Measurements from ENCODE around the gene GNRH2. TPM values are rescaled to one million over a fixed set of nuclear protein-coding genes. Genes with fewer than 3 reads are reported as not detected.

The GNRH2 gene
- total and polyA plus RNA-seq, 3 experiments from 2014 or later: 0.42 to 0.90 TPM; not detected in 1

DNA sequence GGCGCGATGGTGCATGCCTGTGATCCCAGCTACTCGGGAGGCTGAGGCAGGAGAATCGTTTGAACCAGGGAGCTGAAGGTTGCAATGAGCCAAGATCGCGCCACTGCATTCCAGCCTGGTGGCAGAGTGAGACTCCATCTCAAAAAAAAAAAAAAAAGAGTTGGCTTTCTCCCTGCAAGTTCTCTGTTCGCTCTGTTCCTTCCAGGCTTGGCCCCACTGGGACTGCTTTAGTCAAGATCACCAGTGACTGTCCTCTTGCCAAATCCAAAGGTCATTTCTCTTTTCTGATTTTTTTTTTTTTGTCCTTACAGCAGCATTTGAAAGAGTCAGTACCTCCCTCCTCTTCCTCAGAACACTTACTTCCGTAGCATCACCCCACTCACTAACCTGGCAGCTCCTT lies 10.8 kb upstream of the GNRH2 start:
- Mint-ChIP-seq H3K4me1 (no peaks in the 10 kb centered on the region), H3K27me3 (peaks cover 0 to 2% of the 10 kb centered on the region in 2 donors), H3K4me3 (no peak overlapping the region), H3K27ac (no peak overlapping the region), H3K9me3 (no peaks in the 10 kb centered on the region), H3K36me3 (peaks cover 0 to 63% (median 10%) of the 10 kb centered on the region in 3 donors)
- POLR2A ChIA-PET: no interaction called here
- Histone ChIP-seq H3K4me3 (ENCODE audit: low read length) (no peak overlapping the region), H3K4me1 (ENCODE audit: insufficient read depth, low read length) (no peaks in the 10 kb centered on the region), H3K27me3 (ENCODE audit: insufficient read depth, low read length, poor library complexity, severe bottlenecking) (no peaks in the 10 kb centered on the region), H3K36me3 (ENCODE audit: insufficient read depth, low read length) (peaks cover 41% of the 10 kb centered on the region), H3K27ac (ENCODE audit: low read depth, low read length) (no peak overlapping the region), H3K9me3 (ENCODE audit: low read length) (no peaks in the 10 kb centered on the region)
- CTCF ChIA-PET: no interaction called here
- DNase-seq: no peak

DNA sequence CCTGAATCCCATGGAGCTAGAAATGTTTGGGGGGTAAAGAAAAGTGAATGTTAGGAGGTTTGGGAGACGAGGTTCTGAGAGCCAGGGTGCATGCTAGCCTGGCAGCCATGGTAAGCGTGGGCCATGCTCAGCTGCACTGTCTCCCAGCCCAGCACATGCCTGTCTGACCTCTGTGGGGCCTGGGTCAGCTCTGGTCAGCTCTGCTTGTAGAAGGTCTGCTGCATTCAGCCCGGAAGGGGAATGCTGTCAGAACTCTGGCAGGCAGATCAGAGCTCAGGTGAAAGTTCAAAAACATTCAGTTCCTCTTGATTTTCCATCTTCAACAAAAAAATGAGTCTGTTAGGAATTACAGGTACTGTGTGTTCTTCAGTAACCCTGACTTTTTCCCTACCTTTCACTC lies 5.8 kb upstream of the GNRH2 start:
- peaks cover 0 to 68% (median 20%) of the 10 kb centered on the region in 3 donors for H3K36me3 Mint-ChIP-seq
- ChIA-PET CTCF (no interaction called here), POLR2A (interaction anchor here (0.6 kb wide), 1 partner anchor 12 kb away, joined by 3 read pairs; no protein-coding TSS in a partner anchor)
- Histone ChIP-seq H3K9me3 (ENCODE audit: low read length) (no peaks in the 10 kb centered on the region), H3K4me1 (ENCODE audit: insufficient read depth, low read length) (no peaks in the 10 kb centered on the region), H3K27me3 (ENCODE audit: insufficient read depth, low read length, poor library complexity, severe bottlenecking) (no peaks in the 10 kb centered on the region), H3K4me3 (ENCODE audit: low read length) (no peak overlapping the region), H3K36me3 (ENCODE audit: insufficient read depth, low read length) (peaks cover 52% of the 10 kb centered on the region), H3K27ac (ENCODE audit: low read depth, low read length) (no peak overlapping the region)
- H3K9me3 Mint-ChIP-seq: no peaks in the 10 kb centered on the region
- H3K4me3 Mint-ChIP-seq: no peak overlapping the region
- DNase-seq: no peak
- peak overlapping the region in 1 of 8 donors; percentile 17 for H3K27ac Mint-ChIP-seq
- H3K4me1 Mint-ChIP-seq: peaks cover 4 to 11% (median 4%) of the 10 kb centered on the region in 3 donors
- peaks cover 0 to 3% of the 10 kb centered on the region in 2 donors for H3K27me3 Mint-ChIP-seq

DNA sequence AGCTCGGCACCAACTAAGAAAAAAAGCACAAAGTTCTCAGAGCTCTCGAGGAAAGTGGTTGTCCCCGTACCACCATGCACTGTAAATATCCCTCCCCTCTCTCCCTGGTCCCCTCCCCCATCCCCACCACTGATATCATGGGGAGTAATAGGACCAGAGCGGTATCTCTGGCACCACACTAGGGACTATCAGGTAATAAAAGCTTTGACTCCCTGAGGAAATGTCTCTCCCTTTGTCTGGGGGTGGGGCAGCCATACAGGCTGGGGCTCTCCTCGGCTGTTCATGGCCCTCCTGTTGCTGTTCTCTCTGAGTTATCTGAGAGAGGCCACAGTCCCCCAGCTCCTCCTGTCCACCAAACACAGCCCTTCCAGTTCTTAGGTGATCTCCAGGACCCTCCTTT lies 5.0 kb upstream of the GNRH2 start:
- POLR2A ChIA-PET: interaction anchor here (0.6 kb wide), 1 partner anchor 13 kb away, joined by 3 read pairs; no protein-coding TSS in a partner anchor

DNA sequence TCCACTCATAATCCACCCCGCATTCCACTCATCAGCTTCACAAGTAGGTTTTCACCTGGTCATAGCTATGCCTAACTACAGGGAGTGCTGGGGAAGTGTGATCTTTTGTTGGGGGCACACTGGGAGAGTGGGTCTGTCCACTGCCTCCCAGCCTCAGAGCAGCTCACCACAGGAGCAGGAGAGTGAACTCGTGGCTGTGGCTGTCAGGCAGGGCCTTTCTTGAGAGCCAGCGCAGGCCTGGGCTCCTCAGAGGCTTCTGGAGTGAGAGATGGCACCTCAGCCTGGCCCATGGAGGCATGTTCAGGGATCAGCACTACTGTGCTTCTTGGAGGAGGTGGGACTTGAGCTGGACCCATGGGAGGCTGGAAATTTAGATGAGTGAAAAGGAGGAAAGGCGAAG lies 4.0 kb upstream of the GNRH2 start:
- Mint-ChIP-seq H3K4me1 (peaks cover 4 to 11% (median 4%) of the 10 kb centered on the region in 3 donors), H3K9me3 (no peaks in the 10 kb centered on the region), H3K27me3 (peaks cover 0 to 5% of the 10 kb centered on the region in 2 donors), H3K36me3 (peaks cover 0 to 62% (median 20%) of the 10 kb centered on the region in 3 donors), H3K4me3 (peak overlapping the region in 1 of 7 donors; percentile 71), H3K27ac (peak overlapping the region in 3 of 8 donors; percentile 17 to 74 (median 40))
- POLR2A ChIA-PET: no interaction called here
- no peak overlapping the region for H3K27ac ChIP-seq (ENCODE audit: low read depth, low read length)
- CTCF ChIA-PET: no interaction called here
- peaks cover 52% of the 10 kb centered on the region for H3K36me3 ChIP-seq (ENCODE audit: insufficient read depth, low read length)
- H3K4me3 ChIP-seq (ENCODE audit: low read length): no peak overlapping the region
- no peaks in the 10 kb centered on the region for H3K9me3 ChIP-seq (ENCODE audit: low read length)
- DNase-seq: no peak
- no peaks in the 10 kb centered on the region for H3K27me3 ChIP-seq (ENCODE audit: insufficient read depth, low read length, poor library complexity, severe bottlenecking)
- H3K4me1 ChIP-seq (ENCODE audit: insufficient read depth, low read length): no peaks in the 10 kb centered on the region

More for the DNA sequence above, 5.0 kb upstream of the GNRH2 start:
- Mint-ChIP-seq H3K36me3 (peaks cover 0 to 68% (median 20%) of the 10 kb centered on the region in 3 donors), H3K4me3 (no peak overlapping the region), H3K9me3 (no peaks in the 10 kb centered on the region), H3K27ac (peak overlapping the region in 3 of 8 donors; percentile 12 to 76 (median 34)), H3K4me1 (peaks cover 4 to 11% (median 4%) of the 10 kb centered on the region in 3 donors), H3K27me3 (peaks cover 0 to 3% of the 10 kb centered on the region in 2 donors)
- Histone ChIP-seq H3K9me3 (ENCODE audit: low read length) (no peaks in the 10 kb centered on the region), H3K36me3 (ENCODE audit: insufficient read depth, low read length) (peaks cover 52% of the 10 kb centered on the region), H3K27ac (ENCODE audit: low read depth, low read length) (no peak overlapping the region), H3K4me3 (ENCODE audit: low read length) (no peak overlapping the region), H3K27me3 (ENCODE audit: insufficient read depth, low read length, poor library complexity, severe bottlenecking) (no peaks in the 10 kb centered on the region), H3K4me1 (ENCODE audit: insufficient read depth, low read length) (no peaks in the 10 kb centered on the region)
- CTCF ChIA-PET: no interaction called here
- no peak for DNase-seq

DNA sequence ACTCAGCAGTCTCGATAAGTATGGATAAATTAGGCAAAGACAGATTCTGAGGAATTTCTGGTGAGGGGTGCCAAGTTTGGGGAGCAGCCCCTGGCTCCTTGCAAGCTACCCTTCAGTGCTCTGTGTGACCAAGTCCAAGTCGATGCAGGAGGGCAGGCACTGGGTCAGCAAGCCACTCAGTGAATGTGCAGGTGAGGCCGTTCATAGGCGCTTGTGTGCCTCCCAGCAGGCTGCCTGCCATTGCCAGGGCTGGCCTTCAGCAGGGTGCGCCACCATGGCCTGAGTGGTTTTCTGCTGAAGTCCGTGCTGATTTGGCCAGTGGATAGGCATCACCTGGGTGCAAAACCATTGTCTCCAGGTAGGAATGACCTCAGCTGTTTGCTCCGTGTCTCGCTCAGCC lies 3.3 kb upstream of the GNRH2 start:
- H3K36me3 Mint-ChIP-seq: peaks cover 0 to 55% (median 20%) of the 10 kb centered on the region in 3 donors

DNA sequence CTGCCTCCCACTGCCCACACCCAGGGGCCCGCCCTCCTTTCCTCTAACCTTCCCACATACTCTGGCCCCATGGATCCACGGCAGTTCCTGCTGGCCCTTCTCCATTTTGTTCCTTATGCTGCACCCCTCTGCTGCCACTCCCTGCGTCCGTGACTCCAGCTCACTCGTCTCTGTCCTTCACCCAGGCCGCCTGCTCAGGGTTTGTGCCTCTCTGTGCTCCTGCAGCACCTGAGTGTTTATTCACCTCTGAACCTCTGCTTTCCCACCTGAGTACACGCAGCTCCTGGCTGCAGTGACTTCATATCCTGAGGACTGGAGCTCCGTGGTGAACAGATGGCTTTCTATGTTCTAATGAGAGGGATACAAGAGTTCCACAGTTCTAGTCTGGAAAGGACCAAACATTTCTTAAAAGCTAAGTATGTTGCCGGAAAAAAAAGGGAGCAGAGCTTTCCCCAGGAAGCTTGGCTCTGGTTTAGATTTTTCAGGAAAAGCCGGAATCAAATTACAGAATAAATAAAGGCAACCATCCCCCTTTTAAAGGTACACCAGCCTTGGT lies 1.5 kb upstream of the GNRH2 start:
- H3K4me1 ChIP-seq (ENCODE audit: insufficient read depth, low read length): peaks cover 8% of the 10 kb centered on the region
- no peak for DNase-seq
- no peak overlapping the region for H3K27ac ChIP-seq (ENCODE audit: low read depth, low read length)
- H3K27me3 Mint-ChIP-seq: peaks cover 0 to 3% of the 10 kb centered on the region in 2 donors
- ChIA-PET CTCF (interaction anchor here (1.0 kb wide), 1 partner anchor 12 kb away, joined by 3 read pairs; no protein-coding TSS in a partner anchor), POLR2A (interaction anchor here (1.3 kb wide), 1 partner anchor 12 kb away, joined by 3 read pairs; no protein-coding TSS in a partner anchor)
- H3K27ac Mint-ChIP-seq: peak overlapping the region in 5 of 8 donors; percentile 11 to 82 (median 36)
- no peak overlapping the region for H3K4me3 Mint-ChIP-seq
- peaks cover 0 to 44% (median 14%) of the 10 kb centered on the region in 3 donors for H3K36me3 Mint-ChIP-seq
- H3K36me3 ChIP-seq (ENCODE audit: insufficient read depth, low read length): peaks cover 29% of the 10 kb centered on the region
- H3K9me3 Mint-ChIP-seq: no peaks in the 10 kb centered on the region
- H3K27me3 ChIP-seq (ENCODE audit: insufficient read depth, low read length, poor library complexity, severe bottlenecking): no peaks in the 10 kb centered on the region
- H3K4me3 ChIP-seq (ENCODE audit: low read length): no peak overlapping the region
- H3K4me1 Mint-ChIP-seq: peaks cover 14 to 21% (median 18%) of the 10 kb centered on the region in 3 donors
- no peaks in the 10 kb centered on the region for H3K9me3 ChIP-seq (ENCODE audit: low read length)

More for the DNA sequence above, 3.3 kb upstream of the GNRH2 start:
- no peak for DNase-seq
- no peaks in the 10 kb centered on the region for H3K9me3 Mint-ChIP-seq
- H3K4me3 ChIP-seq (ENCODE audit: low read length): no peak overlapping the region
- ChIA-PET CTCF (no interaction called here), POLR2A (no interaction called here)
- no peaks in the 10 kb centered on the region for H3K9me3 ChIP-seq (ENCODE audit: low read length)
- peaks cover 47% of the 10 kb centered on the region for H3K36me3 ChIP-seq (ENCODE audit: insufficient read depth, low read length)
- no peak overlapping the region for H3K4me3 Mint-ChIP-seq
- H3K4me1 ChIP-seq (ENCODE audit: insufficient read depth, low read length): peaks cover 2% of the 10 kb centered on the region
- peaks cover 0 to 5% of the 10 kb centered on the region in 2 donors for H3K27me3 Mint-ChIP-seq
- H3K27ac Mint-ChIP-seq: peak overlapping the region in 4 of 8 donors; percentile 2 to 71 (median 4)
- peaks cover 7 to 13% (median 10%) of the 10 kb centered on the region in 3 donors for H3K4me1 Mint-ChIP-seq
- no peak overlapping the region for H3K27ac ChIP-seq (ENCODE audit: low read depth, low read length)
- no peaks in the 10 kb centered on the region for H3K27me3 ChIP-seq (ENCODE audit: insufficient read depth, low read length, poor library complexity, severe bottlenecking)

DNA sequence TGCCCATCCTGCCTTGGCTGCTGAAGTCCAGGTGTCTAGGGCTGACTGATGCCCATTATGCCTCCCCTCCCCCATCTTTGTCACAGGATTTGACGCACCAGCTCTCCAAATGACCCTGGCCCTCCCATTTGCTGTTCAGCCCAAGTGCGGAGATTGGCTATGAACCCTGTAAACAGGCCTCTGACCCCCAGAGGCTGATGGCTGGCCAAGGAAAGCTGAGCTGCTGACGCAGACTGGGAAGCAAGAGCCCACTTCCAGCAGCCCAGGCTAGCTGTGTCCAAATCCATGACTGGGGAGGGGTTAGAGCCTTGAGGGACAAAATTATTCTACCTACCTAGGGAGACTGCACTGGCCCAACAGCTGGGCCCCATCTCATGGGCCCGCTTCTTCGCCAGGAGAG lies 797 bp upstream of the GNRH2 start:
- peaks cover 0 to 42% (median 14%) of the 10 kb centered on the region in 3 donors for H3K36me3 Mint-ChIP-seq
- Histone ChIP-seq H3K36me3 (ENCODE audit: insufficient read depth, low read length) (peaks cover 22% of the 10 kb centered on the region), H3K27ac (ENCODE audit: low read depth, low read length) (no peak overlapping the region), H3K27me3 (ENCODE audit: insufficient read depth, low read length, poor library complexity, severe bottlenecking) (no peaks in the 10 kb centered on the region), H3K4me1 (ENCODE audit: insufficient read depth, low read length) (peaks cover 12% of the 10 kb centered on the region), H3K9me3 (ENCODE audit: low read length) (no peaks in the 10 kb centered on the region), H3K4me3 (ENCODE audit: low read length) (no peak overlapping the region)
- peaks cover 16 to 25% (median 24%) of the 10 kb centered on the region in 3 donors for H3K4me1 Mint-ChIP-seq
- H3K4me3 Mint-ChIP-seq: no peak overlapping the region
- ChIA-PET POLR2A (no interaction called here), CTCF (interaction anchor here (0.9 to 1.0 kb wide), 2 partner anchors 11 kb away, joined by 3 to 4 read pairs; no protein-coding TSS in a partner anchor)
- peak overlapping the region in 1 of 8 donors; percentile 52 for H3K27ac Mint-ChIP-seq
- H3K9me3 Mint-ChIP-seq: no peaks in the 10 kb centered on the region
- peaks cover 0 to 3% of the 10 kb centered on the region in 2 donors for H3K27me3 Mint-ChIP-seq
- DNase-seq: no peak

DNA sequence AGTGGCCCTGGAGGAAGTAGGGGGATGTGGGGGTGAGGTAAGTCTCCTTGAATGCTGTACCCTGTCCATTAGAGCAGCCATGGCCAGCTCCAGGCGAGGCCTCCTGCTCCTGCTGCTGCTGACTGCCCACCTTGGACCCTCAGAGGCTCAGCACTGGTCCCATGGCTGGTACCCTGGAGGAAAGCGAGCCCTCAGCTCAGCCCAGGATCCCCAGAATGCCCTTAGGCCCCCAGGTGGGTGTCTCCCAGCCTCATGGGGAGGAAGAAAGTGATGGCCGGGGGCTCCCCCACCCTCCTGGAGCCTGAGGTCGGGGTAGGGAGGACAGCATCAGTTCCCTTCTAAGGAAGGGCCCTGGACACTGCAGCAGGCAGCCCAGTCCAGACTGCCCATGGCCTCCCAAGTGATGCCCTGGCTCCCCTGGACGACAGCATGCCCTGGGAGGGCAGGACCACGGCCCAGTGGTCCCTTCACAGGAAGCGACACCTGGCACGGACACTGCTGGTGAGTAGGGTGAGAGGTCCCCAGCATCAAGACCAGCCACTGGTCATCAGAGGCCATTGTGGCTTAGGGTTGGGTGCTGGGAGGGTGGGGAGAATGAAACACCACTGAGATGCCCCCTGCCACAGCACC lies 1.0 kb downstream of the GNRH2 start:
- Histone ChIP-seq H3K9me3 (ENCODE audit: low read length) (no peaks in the 10 kb centered on the region), H3K27ac (ENCODE audit: low read depth, low read length) (no peak overlapping the region), H3K36me3 (ENCODE audit: insufficient read depth, low read length) (peaks cover 12% of the 10 kb centered on the region), H3K4me1 (ENCODE audit: insufficient read depth, low read length) (peaks cover 15% of the 10 kb centered on the region), H3K27me3 (ENCODE audit: insufficient read depth, low read length, poor library complexity, severe bottlenecking) (no peaks in the 10 kb centered on the region), H3K4me3 (ENCODE audit: low read length) (no peak overlapping the region)
- peaks cover 0 to 39% (median 7%) of the 10 kb centered on the region in 3 donors for H3K36me3 Mint-ChIP-seq
- CTCF ChIA-PET: interaction anchor here (1.3 kb wide), 1 partner anchor 10 kb away, joined by 9 read pairs; no protein-coding TSS in a partner anchor
- H3K27ac Mint-ChIP-seq: peak overlapping the region in 4 of 8 donors; percentile 27 to 66 (median 49)
- peaks cover 16 to 28% (median 24%) of the 10 kb centered on the region in 3 donors for H3K4me1 Mint-ChIP-seq
- peaks cover 0 to 3% of the 10 kb centered on the region in 2 donors for H3K27me3 Mint-ChIP-seq
- DNase-seq: no peak
- POLR2A ChIA-PET: no interaction called here
- H3K9me3 Mint-ChIP-seq: no peaks in the 10 kb centered on the region
- peak overlapping the region in 6 of 7 donors; percentile 88 to 92 (median 92) for H3K4me3 Mint-ChIP-seq

Data from CD8-positive, alpha-beta memory T cell (primary cell).